ENCODE data around the gene TNNT2.

Gene TNNT2

GRCh38 chr1:201399352-201400126 is 22.1 kb upstream of the TNNT2 start:
- H3K4me3 ChIP-seq (replicated peaks in 1 of 2; ENCODE audit: low read depth in 2 of 2, low read length in 2 of 2): no peak overlapping the region
- TF ChIP-seq, protein P1, sequence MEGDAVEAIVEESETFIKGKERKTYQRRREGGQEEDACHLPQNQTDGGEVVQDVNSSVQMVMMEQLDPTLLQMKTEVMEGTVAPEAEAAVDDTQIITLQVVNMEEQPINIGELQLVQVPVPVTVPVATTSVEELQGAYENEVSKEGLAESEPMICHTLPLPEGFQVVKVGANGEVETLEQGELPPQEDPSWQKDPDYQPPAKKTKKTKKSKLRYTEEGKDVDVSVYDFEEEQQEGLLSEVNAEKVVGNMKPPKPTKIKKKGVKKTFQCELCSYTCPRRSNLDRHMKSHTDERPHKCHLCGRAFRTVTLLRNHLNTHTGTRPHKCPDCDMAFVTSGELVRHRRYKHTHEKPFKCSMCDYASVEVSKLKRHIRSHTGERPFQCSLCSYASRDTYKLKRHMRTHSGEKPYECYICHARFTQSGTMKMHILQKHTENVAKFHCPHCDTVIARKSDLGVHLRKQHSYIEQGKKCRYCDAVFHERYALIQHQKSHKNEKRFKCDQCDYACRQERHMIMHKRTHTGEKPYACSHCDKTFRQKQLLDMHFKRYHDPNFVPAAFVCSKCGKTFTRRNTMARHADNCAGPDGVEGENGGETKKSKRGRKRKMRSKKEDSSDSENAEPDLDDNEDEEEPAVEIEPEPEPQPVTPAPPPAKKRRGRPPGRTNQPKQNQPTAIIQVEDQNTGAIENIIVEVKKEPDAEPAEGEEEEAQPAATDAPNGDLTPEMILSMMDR (IDR thresholded peaks at IDR 0.05; ENCODE audit: low read depth, low read length): no peak
- DNase-seq (ENCODE audit: low read depth in 2 of 2): no peak

- no peak within 1 kb of the TSS for H3K4me3 ChIP-seq (replicated peaks in 1 of 2; ENCODE audit: low read depth in 2 of 2, low read length in 2 of 2)
- no peak for DNase-seq (ENCODE audit: low read depth in 2 of 2)
- TF ChIP-seq, protein P1 (IDR thresholded peaks at IDR 0.05; ENCODE audit: low read depth, low read length): no peak
These were observed 21.5 kb upstream of the TNNT2 start, which contains the start of gene LAD1 for GRCh38 chr1:201399018-201399351. Gene LAD1 (minus strand): TSS chr1:201399324. CDS start chr1:201399306, 18 bp downstream.

GRCh38 chr1:201397675-201398074 is 20.2 kb upstream of the TNNT2 start:
- DNase-seq (ENCODE audit: low read depth in 2 of 2): no peak
- no peak overlapping the region for H3K4me3 ChIP-seq (replicated peaks in 1 of 2; ENCODE audit: low read depth in 2 of 2, low read length in 2 of 2)
- TF ChIP-seq, protein P1 (IDR thresholded peaks at IDR 0.05; ENCODE audit: low read depth, low read length): no peak

DNA sequence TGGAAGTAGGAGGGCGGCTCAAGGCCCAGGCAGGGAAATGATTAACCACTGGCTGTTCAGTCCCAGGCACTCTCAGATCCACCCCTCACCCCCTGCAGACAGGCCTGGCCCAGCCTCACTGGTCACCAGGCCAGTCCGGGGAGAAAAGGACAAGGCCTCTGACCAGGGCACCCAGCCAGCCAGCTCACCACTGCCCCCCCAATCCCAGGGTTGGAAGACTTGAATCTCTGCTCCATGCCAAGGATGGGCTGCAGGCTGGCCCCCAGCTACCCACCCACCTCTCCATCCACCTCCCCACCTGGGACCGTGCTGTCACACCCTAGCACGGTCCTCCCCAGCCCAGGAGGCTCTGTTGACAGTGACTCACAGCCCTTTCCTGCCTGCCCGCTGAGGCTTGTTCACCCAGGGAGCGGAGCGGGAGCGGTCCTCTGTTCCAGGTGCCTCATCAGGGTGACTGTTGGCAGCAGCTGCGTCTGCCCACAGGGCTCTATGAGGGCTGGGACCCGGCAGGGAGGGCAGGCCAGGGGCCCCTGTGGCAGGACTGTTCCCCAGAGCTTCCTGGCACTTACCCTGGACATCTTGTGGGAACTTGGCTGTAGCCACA is 19.5 kb upstream of the TNNT2 start:
- TF ChIP-seq, protein P1 (IDR thresholded peaks at IDR 0.05; ENCODE audit: low read depth, low read length): no peak
- no peak for DNase-seq (ENCODE audit: low read depth in 2 of 2)
- H3K4me3 ChIP-seq (replicated peaks in 1 of 2; ENCODE audit: low read depth in 2 of 2, low read length in 2 of 2): no peak overlapping the region

- TF ChIP-seq, protein P1 (IDR thresholded peaks at IDR 0.05; ENCODE audit: low read depth, low read length): no peak
- H3K4me3 ChIP-seq (replicated peaks in 1 of 2; ENCODE audit: low read depth in 2 of 2, low read length in 2 of 2): no peak overlapping the region
- DNase-seq (ENCODE audit: low read depth in 2 of 2): no peak
These were observed 18.5 kb upstream of the TNNT2 start for GRCh38 chr1:201395936-201396335.

DNA sequence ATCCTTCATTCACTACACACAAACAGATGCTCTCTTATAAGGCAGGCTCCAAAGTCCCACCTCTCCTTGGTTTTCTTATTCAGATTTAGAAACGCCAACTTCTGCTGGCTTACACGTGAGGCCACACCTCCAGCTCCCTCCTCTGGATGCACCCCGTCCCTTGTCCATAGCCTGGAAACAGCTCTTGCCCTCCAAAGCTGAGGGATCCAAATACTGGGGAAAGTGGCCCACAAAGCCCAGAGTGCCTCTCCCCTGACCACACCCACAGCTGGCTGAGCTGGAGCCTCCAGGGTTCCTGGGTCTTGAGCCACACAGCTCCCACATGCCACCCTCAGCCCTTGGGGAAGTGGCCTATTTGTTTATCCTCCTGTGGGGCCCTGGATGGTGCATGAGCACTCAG is 17.1 kb upstream of the TNNT2 start:
- TF ChIP-seq, protein P1 (IDR thresholded peaks at IDR 0.05; ENCODE audit: low read depth, low read length): no peak
- no peak for DNase-seq (ENCODE audit: low read depth in 2 of 2)
- H3K4me3 ChIP-seq (replicated peaks in 1 of 2; ENCODE audit: low read depth in 2 of 2, low read length in 2 of 2): no peak overlapping the region
